Tibial artery (tissue), 4 donors: ENCODE data around the gene ATF6B.

Source experiments
- DNase-seq, 2 donors: peaks; one replicate each; pipeline ENCODE4 v3.0.0-alpha.2; 2019
- H3K27ac ChIP-seq, 2 donors: fragments of 200-600 bp; sonication (generic) in 1 of 2; 1 replicate in 1 of 2; 2 replicates in 1 of 2; pipeline ENCODE4 v1.5.1; 2018 to 2019; ENCODE audit warnings: mild to moderate bottlenecking in 1 of 2
- H3K27me3 ChIP-seq, 2 donors: fragments of 200-600 bp; sonication (generic) in 1 of 2; one replicate each; pipeline versions ENCODE4 v1.5.1 to v1.6.0; 2016 to 2019
- H3K36me3 ChIP-seq, 3 donors: fragments of 200-600 bp; sonication (generic) in 2 of 3; one replicate each; pipeline ENCODE4 v1.5.1; 2016 to 2019; ENCODE audit warnings: mild to moderate bottlenecking in 2 of 3
- H3K4me1 ChIP-seq, 4 donors: fragments of 200-600 bp; sonication (generic) in 2 of 4; 1 replicate in 3 of 4; 2 replicates in 1 of 4; pipeline ENCODE4 v1.5.1; 2016 to 2019
- H3K4me3 ChIP-seq, 2 donors: fragments of 200-600 bp; sonication (generic) in 1 of 2; 1 replicate in 1 of 2; 2 replicates in 1 of 2; pipeline ENCODE4 v1.5.1; 2018 to 2019; ENCODE audit warnings: mild to moderate bottlenecking in 2 of 2
- H3K9me3 ChIP-seq, 3 donors: fragments of 200-600 bp; sonication (generic) in 1 of 3; one replicate each; pipeline ENCODE4 v1.5.1; 2016 to 2019
- CTCF ChIP-seq, 2 experiments: fragments of 200-600 bp in 1 of 2; fragments of 450-650 bp in 1 of 2; IDR thresholded peaks; one replicate each; pipeline ENCODE4 v1.5.1; 2017 to 2019; ENCODE audit warnings: antibody characterized with exemption in 2 of 2, mild to moderate bottlenecking in 1 of 2, moderate library complexity in 1 of 2
- intact Hi-C: fragments of 100-400 bp; cut with DNase I; formaldehyde crosslinking; loops from one replicate; pipeline ENCODE4 v1.15.0; 2023; ENCODE audit warnings: low total_unique reads

ATF6B gene

GRCh38 chr6:32168807-32169591 is 41.0 kb upstream of the ATF6B start:
- intact Hi-C loops: no loop called here
- H3K27me3 ChIP-seq: no peaks in the 10 kb centered on the region
- no peaks in the 10 kb centered on the region for H3K9me3 ChIP-seq
- peaks cover 0 to 6% (median 0%) of the 10 kb centered on the region in 4 donors for H3K4me1 ChIP-seq
- DNase-seq: no peak
- no peak for TF ChIP-seq CTCF (IDR thresholded peaks at IDR 0.05)
- no peak overlapping the region for H3K27ac ChIP-seq
- H3K36me3 ChIP-seq: peaks cover 31 to 69% (median 61%) of the 10 kb centered on the region in 3 donors
- no peak overlapping the region for H3K4me3 ChIP-seq

- no peaks in the 10 kb centered on the region for H3K9me3 ChIP-seq
- no peaks in the 10 kb centered on the region for H3K27me3 ChIP-seq
- H3K4me3 ChIP-seq: no peak overlapping the region
- DNase-seq: no peak
- peaks cover 0 to 2% (median 0%) of the 10 kb centered on the region in 4 donors for H3K4me1 ChIP-seq
- no peak for TF ChIP-seq CTCF (IDR thresholded peaks at IDR 0.05)
- no peak overlapping the region for H3K27ac ChIP-seq
- intact Hi-C loops: no loop called here
- H3K36me3 ChIP-seq: peaks cover 34 to 69% (median 62%) of the 10 kb centered on the region in 3 donors
These were observed 40.3 kb upstream of the ATF6B start for GRCh38 chr6:32168350-32168749.

DNA sequence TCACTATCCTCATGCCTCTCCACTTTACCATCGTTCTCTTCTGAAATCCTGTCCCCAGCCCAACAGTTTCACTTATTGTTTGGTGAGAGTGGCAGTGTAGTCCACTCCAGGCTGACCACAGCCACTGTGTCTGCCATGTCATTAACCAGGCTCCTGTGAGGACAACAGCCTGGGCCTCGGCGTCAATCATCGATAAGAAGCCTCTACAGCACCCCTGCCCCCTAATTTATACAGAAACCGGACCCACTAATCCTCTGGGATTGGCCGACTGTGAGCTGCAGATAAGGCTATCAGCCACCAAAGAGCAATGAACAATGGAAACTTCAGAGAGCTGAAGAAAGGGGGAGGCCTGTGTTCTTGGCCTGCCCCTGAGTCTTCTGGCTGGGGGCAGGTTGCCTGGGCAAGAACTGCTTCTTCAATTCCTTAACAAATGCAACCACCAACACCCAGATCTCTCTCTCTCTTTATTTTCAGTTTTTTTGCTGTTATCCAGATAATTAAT is 39.8 kb upstream of the ATF6B start:
- Histone ChIP-seq H3K4me3 (no peak overlapping the region), H3K27me3 (no peaks in the 10 kb centered on the region), H3K4me1 (no peaks in the 10 kb centered on the region), H3K9me3 (no peaks in the 10 kb centered on the region), H3K27ac (no peak overlapping the region), H3K36me3 (peaks cover 39 to 74% (median 64%) of the 10 kb centered on the region in 3 donors)
- DNase-seq: no peak
- intact Hi-C loops: no loop called here
- no peak for TF ChIP-seq CTCF (IDR thresholded peaks at IDR 0.05)

DNA sequence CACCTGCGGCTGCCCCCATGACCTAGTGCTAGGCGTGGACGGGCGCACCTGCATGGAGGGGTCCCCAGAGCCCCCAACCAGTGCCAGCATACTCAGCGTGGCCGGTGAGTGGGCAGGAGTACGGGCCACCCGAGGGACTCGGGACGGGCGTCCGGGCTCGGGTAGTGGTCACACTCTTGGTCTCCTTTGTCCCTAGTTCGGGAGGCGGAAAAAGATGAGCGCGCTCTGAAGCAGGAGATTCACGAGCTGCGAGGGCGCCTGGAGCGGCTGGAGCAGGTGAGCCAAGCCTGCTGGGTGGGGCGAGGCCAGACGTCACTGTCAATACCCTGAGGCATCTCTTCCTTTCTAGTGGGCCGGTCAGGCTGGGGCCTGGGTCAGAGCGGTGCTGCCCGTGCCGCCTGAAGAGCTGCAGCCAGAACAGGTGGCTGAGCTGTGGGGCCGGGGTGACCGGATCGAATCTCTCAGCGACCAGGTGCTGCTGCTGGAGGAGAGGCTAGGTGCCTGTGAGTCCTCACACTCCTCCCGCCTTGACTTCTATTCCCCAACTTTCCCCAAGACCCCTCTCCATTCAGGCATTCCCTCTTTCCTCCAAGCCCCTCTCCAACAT is 39.2 kb upstream of the ATF6B start:
- Histone ChIP-seq H3K9me3 (no peaks in the 10 kb centered on the region), H3K27ac (no peak overlapping the region), H3K4me1 (no peaks in the 10 kb centered on the region), H3K36me3 (peaks cover 42 to 80% (median 69%) of the 10 kb centered on the region in 3 donors), H3K4me3 (no peak overlapping the region), H3K27me3 (no peaks in the 10 kb centered on the region)
- no peak for TF ChIP-seq CTCF (IDR thresholded peaks at IDR 0.05)
- intact Hi-C loops: no loop called here
- DNase-seq: no peak

DNA sequence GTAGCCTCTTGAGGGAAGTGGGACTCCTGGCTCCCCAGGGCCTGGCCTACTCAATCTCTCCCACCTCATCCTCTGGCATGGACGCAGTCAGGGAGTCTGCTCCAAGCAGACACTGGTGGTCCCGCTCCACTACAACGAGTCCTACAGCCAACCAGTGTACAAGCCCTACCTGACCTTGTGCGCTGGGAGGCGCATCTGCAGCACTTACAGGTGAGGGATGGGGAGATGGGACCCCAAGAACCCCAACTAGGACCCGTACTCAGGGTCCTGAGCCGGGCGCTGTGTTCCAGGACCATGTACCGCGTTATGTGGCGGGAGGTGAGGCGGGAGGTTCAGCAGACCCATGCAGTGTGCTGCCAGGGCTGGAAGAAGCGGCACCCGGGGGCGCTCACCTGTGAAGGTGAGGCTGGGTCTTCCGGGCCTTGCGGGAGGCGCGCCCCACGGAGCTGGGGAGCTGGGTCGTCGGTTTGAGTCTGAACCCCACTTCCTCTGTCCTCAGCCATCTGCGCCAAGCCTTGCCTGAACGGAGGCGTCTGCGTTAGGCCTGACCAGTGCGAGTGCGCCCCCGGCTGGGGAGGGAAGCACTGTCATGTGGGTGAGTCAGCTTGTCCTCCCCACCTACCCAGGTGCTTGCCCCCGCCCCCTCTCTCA is 38.5 kb upstream of the ATF6B start:
- no peak overlapping the region for H3K27ac ChIP-seq
- H3K4me3 ChIP-seq: no peak overlapping the region
- no peak for DNase-seq
- H3K4me1 ChIP-seq: no peaks in the 10 kb centered on the region
- H3K27me3 ChIP-seq: no peaks in the 10 kb centered on the region
- no peak for TF ChIP-seq CTCF (IDR thresholded peaks at IDR 0.05)
- no peaks in the 10 kb centered on the region for H3K9me3 ChIP-seq
- peaks cover 42 to 87% (median 71%) of the 10 kb centered on the region in 3 donors for H3K36me3 ChIP-seq
- intact Hi-C loops: no loop called here
